A673 (cell line): ENCODE measurements around the gene HOMER2. TPM values are rescaled to one million over a fixed set of nuclear protein-coding genes. Genes with fewer than 3 reads are reported as not detected.
"Not testable (repeated sequence)": the region's sequence is repeated elsewhere in the genome, so short reads cannot be mapped to it uniquely, and the experiment has no call there.

Experiments used
- BruUV-seq: library from RNA; stranded (reverse); fragments of 400-500 nt; replicated peaks from 2 replicates; lab custom pipeline; 2021; lab: Mats Ljungman, UMichigan
- CTCF ChIA-PET: fragments of 300-600 bp; sonication (Branson Sonifier 250); formaldehyde crosslinking; loops from one replicate; lab custom pipeline; 2022; ENCODE audit warnings: antibody characterized with exemption; lab: Charles Lee
- POLR2A ChIA-PET: fragments of 300-600 bp; sonication (Branson Sonifier 250); formaldehyde crosslinking; loops from one replicate; lab custom pipeline; 2022; ENCODE audit warnings: antibody characterized with exemption; ENCODE audit not compliant: low non-redundant PET; lab: Charles Lee
- DNase-seq: peaks from one replicate; pipeline ENCODE4 v3.0.0-alpha.2; 2015; ENCODE audit warnings: low spot score
- H3K27ac ChIP-seq: fragments of 200-600 bp; sonication (generic); 2 replicates; pipeline ENCODE4 v1.5.1; 2016; ENCODE audit warnings: mixed run types, low read depth, mild to moderate bottlenecking, mixed read lengths, antibody characterized with exemption, low read length; ENCODE audit not compliant: poor library complexity, severe bottlenecking
- H3K27me3 ChIP-seq: fragments of 200-600 bp; sonication (generic); replicated peaks from 2 replicates; pipeline ENCODE4 v1.6.1; 2017; ENCODE audit warnings: mixed run types, low read depth, mild to moderate bottlenecking, mixed read lengths, antibody characterized with exemption, low read length; ENCODE audit not compliant: insufficient read depth, poor library complexity
- H3K36me3 ChIP-seq: fragments of 200-600 bp; sonication (generic); 2 replicates; pipeline ENCODE4 v1.6.1; 2016; ENCODE audit warnings: mixed run types, mild to moderate bottlenecking, mixed read lengths, antibody characterized with exemption, low read length; ENCODE audit not compliant: insufficient read depth, poor library complexity, severe bottlenecking
- H3K4me1 ChIP-seq: fragments of 200-600 bp; sonication (generic); 2 replicates; pipeline ENCODE4 v1.6.1; 2017; ENCODE audit warnings: mixed run types, mild to moderate bottlenecking, mixed read lengths, antibody characterized with exemption, low read length; ENCODE audit not compliant: insufficient read depth, poor library complexity, severe bottlenecking
- H3K4me3 ChIP-seq: fragments of 200-600 bp; sonication (generic); 2 replicates; pipeline ENCODE4 v1.5.1; 2016; ENCODE audit warnings: low read depth, mixed run types, mild to moderate bottlenecking, mixed read lengths, low read length; ENCODE audit not compliant: poor library complexity, severe bottlenecking
- H3K9me3 ChIP-seq: fragments of 200-600 bp; sonication (generic); 2 replicates; pipeline ENCODE4 v1.6.1; 2016; ENCODE audit warnings: mixed run types, low read depth, mild to moderate bottlenecking, mixed read lengths, antibody characterized with exemption, low read length; ENCODE audit not compliant: poor library complexity, severe bottlenecking
- CTCF ChIP-seq: fragments of 300-800, 200-600 bp; sonication (generic); conservative IDR thresholded peaks from 2 replicates; pipeline ENCODE4 v1.5.1; 2017; ENCODE audit warnings: low read depth, mild to moderate bottlenecking, antibody characterized with exemption, low read length, moderate library complexity, mixed read lengths
- EZH2 ChIP-seq: fragments of 200-600 bp; sonication (generic); IDR thresholded peaks from 2 replicates; pipeline ENCODE4 v1.6.1; 2017; ENCODE audit warnings: borderline replicate concordance, low read depth, mild to moderate bottlenecking, mixed read lengths, antibody characterized with exemption, low read length; ENCODE audit not compliant: poor library complexity, severe bottlenecking
- intact Hi-C: fragments of 100-400 bp; cut with micrococcal nuclease; formaldehyde crosslinking; loops from one replicate; pipeline ENCODE4 v1.10.0; 2022; ENCODE audit not compliant: unreplicated experiment
- total RNA-seq: library from RNA; stranded (reverse); gene quantifications from 2 replicates; pipeline ENCODE4 v1.2.3, GENCODE V29; 2021

Gene HOMER2
- total RNA-seq, 1 experiment from 2014 or later: 6.7 TPM

- H3K36me3 ChIP-seq: no peaks in the 10 kb centered on the region
- H3K9me3 ChIP-seq: no peaks in the 10 kb centered on the region
- BruUV-seq: no TSS peak
- H3K27me3 ChIP-seq: no peaks in the 10 kb centered on the region
- H3K27ac ChIP-seq: no peak overlapping the region
- H3K4me3 ChIP-seq: no peak overlapping the region
- ChIA-PET CTCF (no interaction called here), POLR2A (no interaction called here)
- no peak for TF ChIP-seq CTCF
- TF ChIP-seq EZH2: no peak
- no peaks in the 10 kb centered on the region for H3K4me1 ChIP-seq
- no peak for DNase-seq
- intact Hi-C loops: no loop called here
Observed at GRCh38 chr15:82871832-82872484, 80.6 kb downstream of the HOMER2 start.

- DNase-seq: no peak
- Histone ChIP-seq H3K4me1 (no peaks in the 10 kb centered on the region), H3K4me3 (no peak overlapping the region), H3K36me3 (no peaks in the 10 kb centered on the region), H3K27ac (no peak overlapping the region), H3K9me3 (no peaks in the 10 kb centered on the region), H3K27me3 (no peaks in the 10 kb centered on the region)
- no TSS peak for BruUV-seq
- TF ChIP-seq EZH2: no peak
- TF ChIP-seq CTCF: no peak
- ChIA-PET CTCF (no interaction called here), POLR2A (no interaction called here)
- intact Hi-C loops: no loop called here
Observed at GRCh38 chr15:82871358-82871757, 81.2 kb downstream of the HOMER2 start.

- no TSS peak for BruUV-seq
- Histone ChIP-seq H3K4me3 (no peak overlapping the region), H3K27me3 (no peaks in the 10 kb centered on the region), H3K36me3 (no peaks in the 10 kb centered on the region), H3K27ac (no peak overlapping the region), H3K4me1 (no peaks in the 10 kb centered on the region), H3K9me3 (no peaks in the 10 kb centered on the region)
- TF ChIP-seq EZH2 (no peak), CTCF (no peak)
- intact Hi-C loops: no loop called here
- ChIA-PET POLR2A (no interaction called here), CTCF (no interaction called here)
- no peak for DNase-seq
Observed at GRCh38 chr15:82870727-82871320, 81.7 kb downstream of the HOMER2 start.

GRCh38 chr15:82865981-82866380 is 86.5 kb downstream of the HOMER2 start:
- H3K36me3 ChIP-seq, H3K4me3 ChIP-seq, intact Hi-C loops, DNase-seq, H3K4me1 ChIP-seq, H3K27me3 ChIP-seq, POLR2A ChIA-PET, H3K27ac ChIP-seq, CTCF ChIA-PET, H3K9me3 ChIP-seq, BruUV-seq: not testable (repeated sequence)

GRCh38 chr15:82865581-82865980 is 86.9 kb downstream of the HOMER2 start:
- POLR2A ChIA-PET, H3K4me1 ChIP-seq, H3K9me3 ChIP-seq, H3K36me3 ChIP-seq, H3K27ac ChIP-seq, intact Hi-C loops, CTCF ChIA-PET, H3K4me3 ChIP-seq, H3K27me3 ChIP-seq, BruUV-seq, DNase-seq: not testable (repeated sequence)
